ENCODE data around the gene SYNE2.

Gene SYNE2

DNA sequence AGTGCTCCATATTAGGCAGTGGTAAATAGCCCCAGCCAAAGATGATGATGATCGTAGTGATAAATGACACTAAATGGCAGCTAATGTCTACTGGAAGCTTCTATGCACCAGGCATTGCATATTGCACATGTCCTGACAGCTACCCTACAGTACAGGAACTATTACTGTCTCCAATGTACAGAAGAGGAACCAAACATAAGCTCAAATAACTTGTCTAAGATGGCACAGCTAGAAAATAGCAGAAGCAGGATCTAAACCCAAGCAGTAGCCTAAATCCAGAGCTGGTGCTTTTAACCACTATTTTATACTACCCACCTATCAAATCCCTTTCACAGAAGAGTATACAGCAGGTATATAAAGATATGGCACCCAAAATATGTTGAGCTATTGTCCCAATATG, 412.4 kb downstream of the SYNE2 start:
- DNase-seq (ENCODE audit: low read depth) = no peak

DNA sequence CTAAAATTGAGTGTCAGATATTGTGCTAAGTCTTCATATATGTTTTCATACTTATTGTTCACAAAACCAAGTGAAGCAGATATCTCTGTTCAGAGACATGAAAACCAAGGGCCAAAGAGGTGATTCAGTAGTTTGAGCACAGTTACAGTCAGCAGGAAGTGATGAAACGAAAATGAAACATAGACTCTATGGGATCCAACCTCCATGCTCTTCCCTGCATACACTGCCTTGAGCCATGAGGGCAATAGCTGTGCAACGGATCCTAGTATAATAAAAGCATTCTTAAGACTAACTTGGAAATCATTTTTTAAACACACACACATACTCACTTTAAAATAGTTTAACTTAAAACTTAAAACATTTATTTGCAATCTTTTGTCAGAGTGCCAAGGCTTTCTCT, 413.4 kb downstream of the SYNE2 start:
- no peak for DNase-seq (ENCODE audit: low read depth)

- DNase-seq (ENCODE audit: low read depth) = no peak
Measured at GRCh38 chr14:64272019-64272418, 419.2 kb downstream of the SYNE2 start.
